Measurements from ENCODE around the gene NAA16.

- TF ChIP-seq EZH2 (IDR thresholded peaks at IDR 0.05) (no peak), POLR2AphosphoS5 (IDR thresholded peaks at IDR 0.05; ENCODE audit: borderline replicate concordance, low read depth, low read length) (no peak), FOXP2 (optimal IDR thresholded peaks at IDR 0.05; ENCODE audit: control extremely low read depth, extremely low read length, insufficient read depth) (no peak)
Observed at GRCh38 chr13:41311406-41312175, 524 bp downstream of the NAA16 start.
